Fibroblast of skin of abdomen (primary cell): Measurements from ENCODE around the gene HDAC10.

ENCODE experiments used
- DNase-seq: peaks from one replicate; pipeline ENCODE4 v3.0.0-alpha.2; 2013

The HDAC10 gene

DNA sequence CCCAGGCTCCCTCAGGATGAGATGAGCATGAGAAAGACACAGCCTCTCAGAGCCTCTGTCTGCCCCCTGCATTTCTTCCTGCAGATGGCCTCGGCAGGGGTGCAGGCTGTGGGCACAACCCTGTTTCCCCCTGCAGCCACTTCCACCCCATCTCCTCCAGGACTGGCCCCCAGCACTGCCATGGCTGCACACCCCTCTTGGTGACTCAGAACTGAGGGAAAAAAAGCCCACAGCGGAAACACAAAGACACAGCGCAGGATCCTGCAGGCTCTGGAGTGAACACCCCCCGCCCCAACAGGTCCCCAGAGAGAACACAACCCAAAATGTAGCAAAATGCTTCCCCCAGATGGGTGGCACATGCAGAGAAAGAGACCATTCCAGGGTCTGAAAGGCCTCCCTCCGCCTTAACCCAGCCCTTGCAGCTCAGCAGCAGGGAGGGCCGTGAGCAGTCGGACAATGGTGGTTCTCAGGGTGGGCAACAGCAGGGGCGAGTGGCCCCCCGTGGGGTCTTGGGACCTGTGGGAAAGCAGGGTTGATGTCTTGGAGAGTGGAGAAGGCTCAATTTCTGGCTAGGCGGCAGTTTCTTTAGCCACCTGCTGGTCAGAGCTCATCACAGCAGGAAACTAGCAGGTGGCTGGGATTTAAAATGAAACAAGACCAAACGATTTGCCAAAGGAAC lies 14.2 kb downstream of the HDAC10 start:
- DNase-seq, result peak; percentile 15

DNA sequence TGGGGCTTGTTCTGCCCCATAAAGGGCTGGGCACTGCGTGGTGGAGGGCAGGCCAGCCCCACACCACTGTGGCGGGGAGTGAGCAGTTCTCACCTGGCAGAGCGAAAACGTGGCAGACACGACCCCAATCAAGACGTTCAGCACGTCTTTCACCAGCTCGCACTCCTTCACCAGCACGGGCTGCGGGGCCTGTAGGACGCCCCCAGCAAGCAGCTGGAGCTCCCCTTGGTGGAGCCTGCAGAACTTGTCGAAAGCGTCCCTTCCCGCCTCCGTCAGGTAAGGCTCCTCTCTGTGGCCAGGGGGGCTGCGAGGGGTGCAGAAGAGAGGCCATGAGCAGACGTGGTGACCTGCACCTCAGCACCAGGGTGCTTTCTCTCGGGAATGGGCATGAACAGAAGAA lies 17.8 kb downstream of the HDAC10 start:
- no peak for DNase-seq

DNA sequence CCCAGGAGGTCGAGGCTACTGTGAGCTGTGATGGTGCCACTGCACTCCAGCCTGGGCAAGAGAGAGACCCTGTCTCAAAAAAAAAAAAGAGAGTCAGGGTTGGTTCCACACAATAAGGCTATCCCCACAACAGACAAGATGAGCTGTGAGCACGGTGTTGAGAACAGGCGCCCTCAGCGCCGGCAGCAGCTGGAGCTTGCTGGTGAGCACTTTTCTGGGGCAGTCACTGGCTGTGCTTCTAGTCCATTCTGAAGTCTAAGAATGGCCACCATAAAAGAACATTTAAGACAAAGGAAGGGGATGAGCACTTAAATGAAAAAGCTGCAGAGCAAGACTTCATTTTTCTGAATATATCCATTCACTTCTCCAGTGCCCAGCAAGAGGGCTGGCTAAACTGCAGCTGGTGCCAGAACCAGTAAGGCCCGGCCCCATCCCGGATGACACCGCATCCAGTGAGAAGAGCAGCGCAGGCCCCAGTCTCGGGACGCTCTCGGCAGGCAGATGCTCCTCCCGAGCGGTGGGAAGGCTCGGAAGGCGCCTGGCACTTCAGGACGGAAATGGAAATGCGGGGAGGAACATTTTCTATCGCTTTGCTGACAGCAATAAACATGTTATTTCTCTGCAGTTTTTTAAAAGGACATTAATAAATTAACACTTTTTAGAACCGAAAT lies 18.4 kb downstream of the HDAC10 start:
- no peak for DNase-seq

DNA sequence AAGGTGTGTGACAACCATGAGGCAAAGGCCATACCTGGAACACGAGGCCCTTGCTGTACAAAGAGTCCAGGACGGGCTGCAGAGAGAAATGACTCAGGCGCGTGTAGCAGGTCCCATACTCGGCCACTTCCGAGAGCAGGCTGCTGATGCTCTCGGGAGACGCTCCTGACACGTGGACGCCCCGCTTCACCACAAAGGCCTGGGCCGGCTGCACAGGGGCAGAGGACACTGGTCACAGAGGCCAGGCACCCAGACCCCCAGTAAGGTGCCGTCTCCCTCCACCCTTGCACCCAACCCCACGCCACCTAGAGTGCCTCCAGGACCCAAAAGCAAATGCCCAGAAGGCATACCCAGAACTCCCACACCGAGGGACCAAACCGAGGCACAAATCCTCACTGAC lies 21.7 kb downstream of the HDAC10 start:
- DNase-seq, result no peak

DNA sequence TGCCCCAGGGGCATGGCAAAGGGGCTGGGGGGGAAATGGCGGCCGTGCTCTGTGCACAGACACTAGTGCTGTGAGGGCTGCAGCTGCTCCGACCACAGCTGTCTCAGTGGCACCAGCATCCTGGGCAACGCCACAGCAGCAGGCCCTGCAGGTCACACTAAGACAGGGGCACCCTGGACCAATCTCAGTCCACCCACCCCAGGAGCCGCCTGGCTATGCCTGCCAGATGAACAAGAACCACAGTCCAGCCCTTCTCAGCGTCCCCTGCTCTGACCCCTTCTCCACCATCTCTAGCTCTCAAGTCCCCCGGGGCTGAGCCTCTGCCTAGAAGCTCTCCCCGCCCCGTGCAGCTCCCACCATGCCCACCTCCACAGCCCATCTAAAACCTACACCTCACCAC lies 22.7 kb downstream of the HDAC10 start:
- no peak for DNase-seq

DNA sequence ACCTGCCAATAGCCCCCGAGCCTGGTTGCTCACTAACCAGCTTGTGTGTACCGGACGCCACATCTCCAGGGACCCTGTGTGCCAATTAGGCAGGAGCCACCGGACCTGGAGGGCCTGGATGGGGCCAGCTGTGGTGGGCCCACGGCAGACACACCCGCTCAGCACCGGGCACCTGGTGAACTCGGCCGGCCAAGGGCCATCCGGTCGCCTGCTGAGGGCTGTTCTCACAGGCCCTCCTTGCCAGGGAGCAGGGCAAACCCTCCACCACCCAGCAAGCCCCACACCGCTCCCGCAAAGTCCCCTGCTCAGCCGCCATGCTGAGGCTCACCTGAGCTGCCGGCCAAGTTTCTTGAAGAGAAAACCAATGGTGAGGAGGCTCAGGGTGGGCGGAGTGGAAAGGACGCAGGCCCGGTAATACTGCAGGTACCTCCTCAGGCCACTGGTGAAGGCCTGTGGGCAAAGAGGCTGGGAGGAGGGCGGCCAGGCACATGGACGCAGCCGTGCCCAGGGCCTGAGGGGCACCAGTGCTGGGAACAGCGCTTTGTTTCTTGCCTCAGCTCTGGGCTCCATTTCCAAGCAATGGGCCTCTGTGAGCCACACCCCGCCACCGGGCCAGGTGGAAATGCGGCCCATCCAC lies 23.4 kb downstream of the HDAC10 start:
- DNase-seq, result no peak

DNA sequence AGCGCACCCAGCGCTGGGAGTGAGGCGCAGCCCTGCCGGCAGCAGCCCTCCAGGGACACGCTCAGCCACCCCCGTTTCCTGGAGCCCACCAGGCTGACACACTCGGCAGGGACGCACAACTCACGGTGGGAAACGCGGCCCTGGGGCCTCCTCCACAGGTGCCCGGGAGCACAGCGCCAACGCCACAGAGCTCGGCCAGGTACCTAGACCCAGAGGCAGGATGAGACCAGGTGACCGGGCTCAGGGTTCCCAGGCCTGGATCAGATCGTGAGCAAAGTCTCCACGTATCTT lies 24.2 kb downstream of the HDAC10 start:
- no peak for DNase-seq

DNA sequence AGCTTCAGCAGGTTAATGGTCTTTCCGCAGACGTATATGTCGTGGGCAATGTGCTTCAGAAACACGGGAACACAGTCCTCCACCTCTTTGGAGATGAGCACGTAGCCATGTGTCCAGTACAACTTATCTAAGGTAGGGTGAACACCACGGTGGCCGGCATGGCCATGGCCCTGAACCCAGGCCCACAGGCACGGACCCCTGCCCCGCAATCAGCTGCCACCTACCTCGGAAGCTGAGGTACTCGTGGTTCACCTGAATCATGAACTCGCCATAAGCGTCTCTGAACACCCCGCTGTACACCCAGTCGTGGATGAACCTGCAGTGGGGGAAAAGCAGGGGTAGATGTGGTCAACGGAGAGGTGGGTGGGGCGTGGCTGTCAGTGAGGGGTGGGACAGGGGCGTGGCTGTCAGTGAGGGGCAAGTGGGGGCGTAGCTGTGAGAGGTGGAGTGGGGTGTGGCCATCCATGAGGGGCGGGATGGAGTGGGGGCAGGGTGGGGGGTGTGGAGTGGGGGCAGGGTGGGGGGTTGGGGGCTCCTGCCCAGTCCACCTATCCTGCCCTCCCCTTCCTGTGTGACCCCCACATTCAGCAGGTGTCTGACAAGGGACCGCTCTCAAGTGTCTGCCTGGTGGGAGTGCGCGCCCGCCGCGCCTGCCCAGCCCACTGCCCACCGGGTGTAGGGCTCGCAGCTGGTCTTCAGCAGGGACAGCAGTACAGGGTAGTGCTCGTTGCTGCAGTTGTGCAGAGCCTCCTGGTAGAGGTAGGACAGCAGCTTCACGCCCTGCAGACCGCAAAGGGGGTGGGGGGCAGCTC lies 24.8 kb downstream of the HDAC10 start:
- DNase-seq, result no peak

DNA sequence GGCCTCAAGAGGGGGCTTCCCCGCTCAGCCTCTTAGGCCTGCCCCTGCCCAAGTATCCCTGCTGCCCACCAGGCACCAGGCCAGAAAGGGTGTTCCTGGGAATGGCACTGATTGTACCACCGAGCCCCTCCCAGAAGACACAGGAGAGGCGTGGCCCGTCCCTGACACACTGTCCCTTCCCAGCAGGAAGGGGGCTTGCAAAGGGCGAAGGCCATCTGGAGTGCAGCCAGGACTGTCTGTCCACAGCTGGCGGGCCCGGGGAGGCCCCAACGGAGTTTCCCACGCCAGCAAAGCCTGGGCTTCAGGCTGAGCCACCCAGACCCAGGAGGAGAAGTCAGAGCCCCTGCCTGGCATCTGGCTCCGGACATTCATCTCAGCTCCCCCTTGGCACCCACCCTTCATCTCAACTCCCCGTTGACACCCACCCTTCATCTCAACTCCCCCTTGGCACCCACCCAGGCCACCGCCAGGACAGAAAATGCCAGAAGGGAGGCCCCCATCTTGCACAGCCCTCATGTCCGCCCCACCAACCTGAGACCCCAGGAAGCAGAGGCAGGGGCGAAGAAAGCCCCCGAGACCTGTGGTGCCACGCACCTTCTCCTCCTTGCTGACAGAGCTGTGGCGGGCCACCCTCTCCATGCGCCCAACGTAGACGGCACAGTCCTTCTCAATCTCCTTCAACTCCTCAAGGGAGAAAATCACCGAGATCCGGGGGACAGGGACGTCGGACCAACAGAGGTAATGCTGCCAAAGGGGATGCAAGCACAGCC lies 25.7 kb downstream of the HDAC10 start:
- no peak for DNase-seq

DNA sequence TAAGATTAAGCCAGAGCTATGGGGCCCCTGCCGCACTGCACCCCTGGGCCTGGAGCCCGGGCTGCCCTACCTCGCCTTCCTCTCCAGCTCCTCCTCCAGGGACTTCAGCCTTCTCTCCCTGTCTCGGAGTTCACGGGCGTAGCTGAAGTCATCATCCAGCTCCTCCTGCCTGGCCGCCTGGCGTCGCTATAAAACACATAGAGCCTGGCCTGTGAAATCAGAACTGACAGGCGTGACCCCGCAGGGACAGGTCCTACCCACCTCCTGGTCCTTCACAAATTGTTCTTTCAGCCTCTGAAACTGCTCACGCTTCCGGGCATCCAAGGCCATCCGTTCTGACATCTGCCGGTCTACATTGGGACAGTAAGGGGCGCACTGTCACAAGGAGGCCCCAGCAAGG lies 27.0 kb downstream of the HDAC10 start:
- no peak for DNase-seq

DNA sequence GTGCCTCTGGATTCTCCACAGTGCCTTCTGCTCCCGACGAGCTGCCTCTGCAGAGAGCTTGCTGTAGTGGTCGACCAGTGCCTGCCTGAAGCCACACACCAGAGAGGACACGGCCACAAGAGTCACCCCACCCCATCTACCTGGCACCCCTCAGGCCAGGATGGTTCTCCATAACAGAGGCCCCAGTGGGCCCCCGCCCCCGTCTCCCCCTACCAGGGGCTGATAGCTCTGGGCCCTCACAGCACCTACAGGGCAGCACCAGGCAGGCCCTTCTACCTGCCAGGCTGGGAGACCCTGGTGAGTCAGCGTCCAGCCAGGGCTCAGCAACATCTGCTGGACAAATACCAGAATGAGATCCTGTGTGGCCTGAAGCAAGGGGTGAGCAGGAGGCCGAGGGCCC lies 28.6 kb downstream of the HDAC10 start:
- no peak for DNase-seq

DNA sequence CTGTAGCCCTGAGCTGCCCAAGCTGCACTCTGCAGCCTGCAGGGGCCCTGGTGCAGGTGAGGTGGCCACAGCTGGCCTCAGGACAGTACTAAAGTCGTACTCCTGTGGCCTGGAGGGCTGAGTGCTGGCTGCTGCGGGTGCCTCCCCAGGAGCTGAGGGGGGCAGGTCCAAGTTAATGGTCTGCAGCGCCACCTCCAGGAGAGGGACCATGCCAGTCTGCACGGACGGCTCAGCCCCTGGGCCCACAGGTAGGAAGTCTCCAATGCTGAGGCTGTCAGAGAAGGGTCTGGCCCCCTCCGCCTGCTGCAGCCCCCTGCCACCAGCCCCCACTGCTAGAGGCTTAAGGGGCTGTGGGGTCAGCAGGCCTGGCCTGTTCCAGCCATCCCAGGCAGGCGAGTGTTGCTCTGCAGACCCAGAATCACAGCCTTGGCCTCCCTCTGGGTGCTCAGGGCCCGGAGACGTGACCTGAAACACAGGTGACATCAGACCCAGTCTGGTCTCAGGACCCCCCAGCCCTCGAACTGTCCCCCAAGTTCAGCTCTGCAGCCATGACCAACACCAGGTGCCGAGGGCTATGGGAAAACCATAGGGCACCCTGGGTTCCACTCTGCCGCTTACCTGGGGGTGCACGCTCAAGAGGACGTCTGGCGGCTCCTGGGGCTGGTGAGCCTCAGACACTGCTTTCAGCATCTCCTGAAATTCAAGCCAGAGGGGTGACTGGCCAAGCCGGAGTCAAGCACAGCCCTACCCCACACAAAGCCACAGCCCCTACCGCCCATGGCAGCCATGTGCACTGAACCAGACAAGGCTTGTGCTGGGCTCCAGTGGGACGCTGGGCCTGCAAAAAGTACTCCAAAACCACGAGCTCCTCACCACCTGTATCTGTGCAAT lies 29.4 kb downstream of the HDAC10 start:
- no peak for DNase-seq

DNA sequence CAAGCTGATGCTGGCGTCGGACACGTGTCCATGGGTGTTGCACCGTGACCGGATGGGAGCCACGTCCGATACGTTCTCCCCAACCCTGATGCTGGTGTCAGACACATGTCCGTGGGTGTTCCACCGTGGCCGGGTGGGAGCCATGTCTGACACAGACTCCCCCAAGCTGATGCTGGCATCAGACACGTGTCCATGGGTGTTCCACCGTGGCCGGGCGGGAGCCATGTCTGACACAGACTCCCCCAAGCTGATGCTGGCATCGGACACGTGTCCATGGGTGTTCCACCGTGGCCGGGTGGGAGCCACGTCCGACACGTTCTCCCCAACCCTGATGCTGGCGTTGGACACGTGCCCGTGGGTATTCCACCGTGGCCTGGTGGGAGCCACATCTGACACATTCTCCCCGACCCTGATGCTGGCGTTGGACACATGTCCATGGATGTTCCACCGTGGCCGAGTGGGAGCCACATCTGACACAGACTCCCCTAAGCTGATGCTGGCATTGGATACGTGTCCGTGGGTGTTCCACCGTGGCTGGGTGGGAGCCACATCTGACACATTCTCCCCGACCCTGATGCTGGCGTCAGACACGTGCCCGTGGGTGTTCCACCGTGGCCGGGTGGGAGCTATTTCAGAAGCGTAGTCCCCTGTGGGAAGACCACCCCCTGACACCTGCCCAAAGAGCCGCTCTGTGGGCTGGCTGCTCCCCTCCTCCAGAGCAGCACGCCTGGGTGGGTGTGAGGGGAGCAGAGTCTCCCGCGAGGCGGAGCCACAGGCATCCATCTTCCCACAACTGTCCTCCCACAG lies 30.3 kb downstream of the HDAC10 start:
- no peak for DNase-seq

DNA sequence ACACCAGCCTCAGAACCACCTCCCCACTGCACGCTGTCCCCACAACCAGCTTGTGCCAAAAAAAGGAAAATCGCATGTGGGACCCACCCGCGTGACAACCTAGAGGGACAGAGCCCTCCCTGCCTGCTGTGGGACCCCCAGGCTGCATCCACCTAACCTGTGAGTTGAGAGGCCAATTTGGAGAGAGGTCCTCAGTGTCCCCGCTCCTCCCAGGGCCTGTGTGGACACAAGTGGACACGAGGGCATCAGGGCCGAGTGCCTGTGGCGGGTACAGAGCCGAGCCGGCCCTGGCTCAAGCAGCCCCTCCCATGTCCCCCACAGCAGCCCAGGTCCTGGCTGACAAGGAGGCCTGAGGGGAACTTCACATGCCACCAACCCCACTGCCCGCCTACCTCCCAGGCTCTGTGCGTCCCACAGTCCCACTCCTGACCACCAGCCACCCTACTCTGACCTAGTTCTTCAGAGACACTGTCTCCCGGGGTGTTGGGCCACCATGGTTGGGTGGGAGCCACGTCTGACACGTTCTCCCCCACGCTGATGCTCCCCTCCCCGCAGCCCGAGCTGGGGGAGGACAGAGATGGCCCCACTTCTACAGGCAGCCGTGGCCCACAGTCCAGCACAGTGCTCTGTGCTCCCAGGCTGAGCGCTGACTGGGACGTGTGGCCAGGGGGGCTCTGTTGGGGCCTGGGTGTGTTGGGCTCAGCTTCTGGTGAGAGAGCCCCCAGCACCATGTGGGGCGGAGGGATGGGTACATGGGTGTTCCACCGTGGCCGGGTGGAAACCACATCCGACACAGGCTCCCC lies 31.1 kb downstream of the HDAC10 start:
- no peak for DNase-seq

DNA sequence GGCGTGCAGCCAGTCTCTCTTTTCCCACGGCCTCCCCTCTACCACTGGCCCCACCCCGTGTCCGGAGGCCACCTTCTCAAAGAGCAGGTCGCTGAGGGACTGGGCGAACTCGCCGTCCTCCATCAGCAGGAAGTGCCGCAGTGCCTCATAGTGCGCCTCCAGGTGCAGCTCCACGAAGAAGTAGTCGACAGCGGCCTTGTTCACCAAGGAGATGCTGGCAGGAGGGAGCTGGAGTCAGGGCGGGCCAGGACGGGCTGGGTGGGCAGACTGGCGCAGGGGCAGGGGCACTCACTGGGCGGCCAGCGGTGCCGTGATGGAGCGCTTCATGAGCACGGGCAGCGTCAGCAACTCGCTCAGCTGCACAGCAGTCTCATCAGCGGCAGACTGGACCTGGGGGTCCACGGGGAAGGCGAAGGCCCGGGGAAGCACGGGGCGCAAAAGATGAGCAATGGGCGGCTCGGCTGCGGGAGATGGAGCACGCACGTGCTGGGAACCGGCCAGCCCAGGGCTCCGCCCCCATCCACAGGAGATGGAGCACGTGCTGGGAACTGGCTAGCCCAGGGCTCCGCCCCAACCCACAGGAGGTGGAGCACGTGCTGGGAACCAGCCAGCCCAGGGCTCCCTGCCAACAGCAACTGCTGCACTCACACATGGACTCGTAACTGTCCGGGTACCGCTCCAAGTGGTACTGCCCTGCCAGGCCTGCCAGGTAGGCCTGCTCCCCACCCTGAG lies 31.9 kb downstream of the HDAC10 start:
- DNase-seq, result peak; percentile 74

DNA sequence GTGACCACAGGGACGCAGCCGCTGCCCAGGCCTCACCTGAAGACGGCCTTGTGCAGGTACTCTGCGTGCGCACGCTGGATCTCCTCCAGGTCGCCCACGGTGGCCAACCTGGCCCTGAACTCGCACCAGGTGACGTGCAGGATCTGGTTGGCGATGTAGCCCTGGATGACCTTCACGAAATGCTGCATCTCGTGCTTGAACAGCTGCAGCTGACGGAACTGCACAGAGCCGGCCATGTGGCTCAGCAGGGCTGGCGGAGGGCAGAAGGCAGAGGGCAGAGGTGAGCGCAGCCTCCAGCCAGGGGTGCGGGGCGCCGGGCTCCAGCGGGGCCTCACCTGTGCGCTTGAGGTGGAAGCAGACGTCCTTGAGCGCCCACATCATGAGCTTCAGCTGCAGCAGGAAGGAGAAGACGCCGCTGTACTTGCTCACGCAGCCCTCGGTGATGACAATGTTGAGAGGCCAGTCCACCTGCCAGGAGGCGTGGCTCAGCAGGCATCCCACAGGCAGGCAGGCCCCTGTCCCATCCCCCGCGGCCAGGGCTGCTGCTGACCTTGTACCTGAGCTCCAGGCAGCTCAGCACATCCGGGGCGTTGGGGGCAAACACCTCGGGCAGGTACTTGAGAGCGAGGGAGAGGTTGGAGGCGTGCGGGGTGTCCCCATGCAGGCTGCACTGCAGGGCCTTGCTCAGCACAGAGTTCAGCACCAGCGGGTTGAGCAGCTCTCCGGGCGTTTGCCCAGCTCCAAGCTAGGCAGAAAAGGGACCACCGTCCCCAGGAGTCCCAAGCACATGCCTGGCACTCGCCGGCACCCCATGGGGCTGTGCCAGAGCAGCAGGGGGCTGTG lies 32.7 kb downstream of the HDAC10 start:
- no peak for DNase-seq

DNA sequence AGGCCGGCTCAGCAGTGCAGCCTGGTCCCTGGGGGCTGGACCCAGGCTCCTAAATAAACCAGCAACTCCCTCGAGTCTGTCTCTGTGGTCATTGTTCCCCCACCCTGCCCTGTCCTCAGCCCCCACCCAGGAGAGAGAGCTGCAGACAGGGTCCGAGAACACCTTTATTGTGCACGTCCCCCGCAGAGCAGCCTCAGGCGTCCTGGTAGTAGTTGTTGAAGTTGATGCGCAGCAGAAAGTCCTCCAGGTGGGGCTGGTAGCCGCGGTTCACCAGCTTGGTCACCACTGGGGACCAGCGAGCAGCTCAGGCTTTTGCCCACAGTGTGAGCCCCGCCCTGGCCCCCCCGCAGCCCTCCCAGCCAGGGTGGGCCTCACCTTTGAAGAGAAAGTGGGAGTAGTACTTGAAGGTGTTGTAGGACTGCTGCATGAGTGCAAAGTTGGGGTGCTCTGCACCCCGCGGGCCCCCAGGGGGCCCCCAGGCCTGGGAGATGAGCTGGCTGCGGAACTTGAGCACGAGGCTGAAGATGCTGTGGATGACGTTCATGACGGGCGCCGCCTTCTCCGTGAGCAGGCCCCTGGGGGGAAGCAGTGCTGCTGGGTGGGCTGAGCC lies 33.4 kb downstream of the HDAC10 start:
- DNase-seq, result no peak
